Measurements from ENCODE around the gene TSPO2.
"Not testable (repeated sequence)": the region's sequence is repeated elsewhere in the genome, so short reads cannot be mapped to it uniquely, and the experiment has no call there.

The TSPO2 gene, protein sequence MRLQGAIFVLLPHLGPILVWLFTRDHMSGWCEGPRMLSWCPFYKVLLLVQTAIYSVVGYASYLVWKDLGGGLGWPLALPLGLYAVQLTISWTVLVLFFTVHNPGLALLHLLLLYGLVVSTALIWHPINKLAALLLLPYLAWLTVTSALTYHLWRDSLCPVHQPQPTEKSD

DNA sequence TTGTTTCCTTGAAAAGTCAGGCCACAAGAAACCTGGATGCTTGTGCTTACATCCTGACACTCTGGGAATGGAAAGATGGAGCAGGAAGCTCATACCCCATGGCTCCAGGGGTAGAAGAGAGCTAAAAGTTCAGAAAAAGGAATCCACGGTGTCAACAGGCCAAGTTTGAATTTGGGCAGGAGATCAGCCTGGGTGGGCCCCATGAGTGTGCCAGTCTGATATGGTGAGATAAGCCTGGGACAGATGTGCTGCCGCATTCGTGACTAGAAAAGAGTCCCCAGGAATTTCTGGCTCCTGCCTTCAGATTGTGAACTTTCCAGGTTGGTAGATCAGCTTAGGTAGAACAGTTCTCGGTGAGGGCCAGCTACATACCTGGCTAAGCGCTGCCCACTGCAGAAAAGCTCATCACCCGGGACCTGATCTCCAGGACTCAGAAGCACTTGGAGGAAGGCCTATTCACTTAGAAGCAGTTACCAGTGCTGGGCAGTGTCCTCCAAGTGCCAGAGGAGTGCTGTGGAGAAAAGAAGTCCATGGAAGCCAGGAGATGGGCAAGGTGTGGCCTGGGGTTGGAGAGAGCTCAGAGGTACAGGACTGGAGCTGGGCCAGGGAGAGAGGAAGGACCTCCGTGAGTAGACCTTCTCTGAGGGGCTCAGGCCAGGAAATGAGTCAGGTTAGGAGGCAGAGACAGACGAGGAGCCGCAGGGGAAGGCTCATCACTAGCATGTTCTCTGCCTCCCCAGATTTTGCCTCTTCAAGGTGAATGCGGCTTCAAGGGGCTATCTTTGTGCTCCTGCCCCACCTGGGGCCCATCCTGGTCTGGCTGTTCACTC lies at the start of gene TSPO2:
Gene TSPO2 (plus strand): TSS at position 242 of the 830 bp plus-strand sequence. CDS start 519 bp downstream, at position 761.
- DNase-seq = no peak

DNA sequence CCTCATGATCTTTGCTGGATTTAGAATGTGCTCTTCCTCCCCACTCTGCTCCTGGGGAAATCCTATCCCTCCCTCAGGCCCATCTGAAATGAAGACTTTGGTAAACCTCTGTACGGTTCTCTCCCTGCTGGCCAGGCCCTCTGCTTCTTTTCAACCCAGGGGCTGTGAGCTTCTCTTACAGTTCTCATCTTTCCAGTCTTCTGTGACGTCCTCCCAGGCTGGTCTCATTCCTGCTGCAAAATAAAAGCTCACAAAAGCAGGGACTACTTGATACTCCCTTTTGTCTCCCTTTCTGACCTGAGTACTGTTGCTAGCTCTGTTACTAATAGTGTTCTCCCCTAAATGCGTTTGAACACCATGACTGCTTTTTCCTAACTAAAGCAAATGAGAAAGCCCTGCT lies 49.5 kb upstream of the TSPO2 start:
- no peak for DNase-seq

DNA sequence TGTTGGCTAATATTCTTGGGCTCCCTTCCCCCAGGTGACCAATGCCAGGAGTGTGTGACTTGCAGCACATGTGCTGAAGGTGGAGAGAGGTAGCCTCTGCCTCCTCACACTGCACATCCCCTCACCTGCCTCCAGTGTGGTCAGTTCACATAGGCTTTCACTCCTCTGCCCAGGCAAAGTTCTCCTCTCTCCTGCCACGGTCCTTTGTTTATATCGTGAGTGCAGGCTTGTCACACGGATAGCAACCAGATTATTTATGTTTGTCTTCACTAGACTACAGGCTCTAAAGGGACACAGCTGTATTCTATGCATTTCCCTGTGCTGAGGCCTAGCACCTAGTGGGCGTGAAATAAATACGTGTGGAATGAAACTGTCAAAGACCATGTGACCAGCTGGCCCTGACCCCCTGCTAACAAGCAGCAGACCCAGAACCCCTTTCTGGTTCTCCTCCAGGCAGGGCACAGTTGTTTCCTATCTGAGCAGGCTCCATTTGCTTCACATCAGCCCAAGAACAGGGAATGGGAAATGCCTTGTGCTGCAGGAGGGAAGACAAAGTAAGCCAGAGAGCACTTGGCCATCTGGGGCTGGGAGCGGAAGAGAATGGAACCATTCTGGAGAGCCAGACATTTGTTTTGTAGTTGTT lies 45.6 kb upstream of the TSPO2 start:
- no peak for DNase-seq

DNA sequence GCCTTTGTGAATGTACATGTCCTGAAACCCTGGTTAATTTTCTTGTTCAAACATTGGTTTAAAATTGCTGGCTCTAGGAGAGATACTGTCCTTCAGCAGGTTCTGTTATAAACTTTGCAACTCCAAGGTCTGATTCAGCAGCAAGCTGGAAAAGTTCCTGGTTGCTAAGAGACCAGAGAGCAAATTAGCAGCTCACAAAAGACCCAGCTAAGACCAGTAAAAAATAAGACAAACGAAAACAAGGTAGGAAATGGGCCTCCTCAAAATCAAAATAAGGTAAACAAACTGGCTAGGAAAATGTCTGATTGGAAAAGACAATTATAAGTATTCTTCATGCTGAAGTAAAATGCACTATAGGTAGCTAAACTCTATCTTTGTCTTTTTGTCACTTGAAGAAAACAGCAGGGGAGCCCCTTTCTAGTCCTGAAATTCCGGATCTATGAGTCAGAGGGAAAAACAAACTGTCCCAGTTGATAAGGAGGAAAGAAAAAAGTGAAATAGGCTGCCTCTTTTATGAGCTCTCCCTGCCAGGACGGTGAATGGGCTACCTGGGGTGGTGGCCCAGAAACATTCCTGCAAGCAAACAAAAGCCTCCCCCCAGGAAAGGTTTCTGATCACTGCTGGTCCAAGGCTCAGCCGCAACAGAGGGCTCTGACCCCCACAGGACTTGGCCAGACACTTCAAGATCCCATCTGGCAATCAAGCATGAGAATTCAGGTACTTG lies 44.9 kb upstream of the TSPO2 start:
- DNase-seq = no peak

DNA sequence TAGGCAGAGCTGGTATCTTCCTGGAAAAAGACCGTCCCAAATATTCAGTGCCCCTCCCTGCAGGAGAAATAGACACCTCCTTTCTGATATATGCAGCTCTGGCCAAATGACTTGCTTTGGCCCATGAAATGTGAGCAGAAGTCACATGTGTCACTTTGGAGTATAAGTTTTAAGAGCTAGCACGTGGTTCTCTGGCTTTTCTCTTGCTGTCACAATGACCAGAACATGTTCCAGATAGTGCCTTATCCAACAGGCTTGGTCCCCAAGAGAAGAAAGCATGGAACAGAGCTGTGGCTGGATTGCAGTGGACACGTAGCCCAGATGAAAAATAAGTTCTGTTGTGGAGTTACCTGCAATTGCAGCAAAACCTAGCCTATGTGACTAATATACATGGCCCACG lies 43.6 kb upstream of the TSPO2 start:
- DNase-seq = no peak

DNA sequence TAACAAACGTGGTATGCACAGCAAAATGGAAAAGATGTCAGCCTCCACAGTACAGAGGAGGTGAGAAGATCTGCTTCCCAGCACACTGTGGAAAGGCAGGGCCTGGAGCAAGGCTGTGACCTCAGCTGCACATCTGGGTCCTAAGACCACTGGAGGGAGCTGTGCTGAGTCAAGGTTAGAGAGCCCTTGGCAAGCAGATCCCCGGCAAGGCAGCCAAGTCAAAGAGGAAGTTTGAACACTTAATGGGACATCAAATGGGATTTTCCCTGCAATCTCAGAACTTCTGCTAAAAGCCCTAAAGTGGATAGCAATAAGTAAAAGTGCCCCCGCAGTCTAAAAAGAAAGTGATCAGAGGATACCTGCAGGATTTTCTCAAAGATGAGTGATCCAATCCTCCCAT lies 42.7 kb upstream of the TSPO2 start:
- DNase-seq = no peak

DNA sequence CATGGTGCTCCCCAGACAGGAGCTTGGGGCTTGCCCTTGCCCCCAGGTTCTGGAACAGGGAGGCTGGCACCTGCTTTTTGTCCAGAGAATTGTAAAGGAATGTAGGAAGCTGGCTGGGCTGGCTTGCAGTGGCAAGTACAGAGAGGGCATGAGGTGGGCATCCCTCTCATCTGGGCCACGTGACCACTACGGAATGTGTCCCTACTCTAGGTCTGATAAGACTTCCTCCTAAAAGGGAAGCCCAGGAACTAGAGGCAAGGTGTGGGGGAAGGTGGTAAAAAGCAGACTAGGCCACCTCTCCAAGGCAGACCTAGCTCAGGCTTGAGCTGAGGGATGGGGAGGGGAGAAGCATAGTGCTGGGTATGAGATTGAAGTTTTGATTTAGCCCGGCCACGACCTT lies 42.0 kb upstream of the TSPO2 start:
- no peak for DNase-seq

DNA sequence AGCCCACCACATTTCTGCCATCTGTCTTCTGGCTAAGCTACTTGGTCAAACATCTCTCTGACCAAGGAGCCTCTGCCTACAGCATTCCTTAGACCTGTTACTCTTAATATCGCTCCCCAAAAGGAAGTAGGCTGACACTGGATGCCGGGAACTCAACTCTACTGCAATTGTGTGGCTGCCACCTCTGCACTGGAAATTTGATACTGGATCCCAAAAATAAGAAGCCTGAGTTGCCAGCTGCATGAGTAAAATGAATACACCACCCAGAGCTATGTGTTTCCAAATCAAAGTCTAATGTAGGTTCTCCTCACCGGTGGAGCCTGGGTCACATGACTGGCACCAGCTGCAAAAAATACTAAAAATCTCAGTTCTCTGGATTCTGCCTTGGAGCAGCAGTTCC lies 40.1 kb upstream of the TSPO2 start:
- no peak for DNase-seq

DNA sequence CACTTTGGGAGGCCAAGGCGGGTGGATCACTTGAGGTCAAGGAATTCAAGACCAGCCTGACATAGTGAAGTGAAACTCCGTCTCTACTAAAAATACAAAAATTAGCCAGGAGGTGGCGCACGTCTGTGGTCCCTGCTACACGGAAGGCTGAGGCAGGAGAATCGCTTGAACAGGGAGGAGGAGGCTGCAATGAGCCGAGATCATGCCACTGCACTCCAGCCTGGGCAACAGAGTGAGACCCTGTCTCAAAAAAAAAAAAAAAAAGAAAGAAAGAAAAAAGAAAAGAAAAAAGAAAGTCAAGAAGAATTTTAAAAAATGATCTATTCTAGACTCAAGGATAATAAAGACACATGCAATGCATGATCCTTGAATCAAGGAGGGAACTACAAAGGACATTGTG lies 36.0 kb upstream of the TSPO2 start:
- peak; percentile 72 for DNase-seq

DNA sequence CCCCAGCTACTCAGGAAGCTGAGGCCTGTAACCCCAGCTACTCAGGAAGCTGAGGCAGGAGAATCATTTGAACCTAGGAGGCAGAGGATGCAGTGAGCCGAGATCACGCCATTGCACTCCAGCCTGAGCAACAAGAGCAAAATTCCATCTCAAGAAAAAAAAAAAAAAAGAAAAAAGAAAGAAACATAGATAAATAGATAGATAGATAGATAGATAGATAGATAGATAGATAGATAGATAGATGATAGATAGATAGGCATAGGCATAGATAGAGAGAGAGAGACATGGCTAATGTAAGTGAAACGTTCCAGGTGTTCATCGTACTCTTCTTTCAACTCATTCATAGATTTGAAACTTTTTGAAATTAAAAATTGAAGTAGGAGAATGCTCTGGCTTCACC lies 35.3 kb upstream of the TSPO2 start:
- DNase-seq = not testable (repeated sequence)

DNA sequence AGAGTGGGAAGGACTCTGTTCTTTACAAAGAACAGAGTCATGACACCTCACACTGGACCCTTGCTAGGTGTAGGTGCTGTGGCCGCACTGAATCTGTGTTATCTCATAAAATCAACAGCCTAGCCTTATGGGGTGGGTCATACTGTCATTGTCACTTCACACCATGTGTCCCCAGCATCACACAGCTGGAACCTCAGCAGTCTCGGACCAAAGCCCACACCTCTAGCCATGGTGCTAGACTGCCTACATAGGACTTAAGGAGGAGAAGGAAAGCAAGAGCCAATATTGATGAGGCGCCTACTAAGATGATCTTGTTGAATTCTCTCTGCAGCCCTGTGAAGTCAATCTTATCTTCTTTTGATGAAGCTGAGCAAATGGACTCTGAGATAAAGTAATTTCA lies 34.3 kb upstream of the TSPO2 start:
- no peak for DNase-seq

DNA sequence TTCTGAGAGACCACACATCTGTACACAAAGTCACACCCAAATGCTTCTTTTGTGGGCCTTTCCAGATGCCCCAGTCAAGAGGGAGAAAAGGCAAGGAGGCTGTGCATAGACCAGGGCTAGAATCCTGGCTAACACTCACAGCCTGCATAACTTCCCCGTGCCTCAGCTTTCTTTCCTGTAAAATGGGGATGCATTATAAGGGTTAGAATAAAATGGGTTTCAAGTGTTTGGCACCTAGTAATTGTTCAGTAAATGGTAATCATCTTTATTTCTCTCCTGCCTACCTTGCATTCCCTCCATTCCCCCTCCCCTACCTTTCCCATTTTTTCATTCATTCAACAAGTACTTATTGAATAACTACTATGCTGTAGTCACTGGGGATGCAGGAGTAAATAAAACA lies 32.6 kb upstream of the TSPO2 start:
- no peak for DNase-seq

DNA sequence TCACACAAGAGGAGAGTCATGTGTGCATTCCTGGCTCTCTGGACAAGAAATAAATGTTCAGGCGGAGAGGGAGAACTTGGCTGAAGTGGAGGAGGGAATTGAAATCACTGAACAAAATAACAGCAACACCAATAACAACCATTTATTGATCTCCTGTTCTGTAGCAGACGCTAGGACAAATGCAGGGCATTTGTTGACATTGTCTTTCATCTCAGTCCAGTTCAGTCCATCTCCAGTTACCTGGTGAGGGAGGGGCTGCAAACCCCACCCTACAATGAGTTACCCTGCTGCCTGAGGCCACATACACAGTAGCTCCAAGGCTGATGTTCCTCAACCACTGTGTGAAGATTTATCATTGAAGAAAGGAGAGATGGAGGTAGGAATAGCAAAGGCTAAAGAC lies 30.6 kb upstream of the TSPO2 start:
- DNase-seq = no peak

DNA sequence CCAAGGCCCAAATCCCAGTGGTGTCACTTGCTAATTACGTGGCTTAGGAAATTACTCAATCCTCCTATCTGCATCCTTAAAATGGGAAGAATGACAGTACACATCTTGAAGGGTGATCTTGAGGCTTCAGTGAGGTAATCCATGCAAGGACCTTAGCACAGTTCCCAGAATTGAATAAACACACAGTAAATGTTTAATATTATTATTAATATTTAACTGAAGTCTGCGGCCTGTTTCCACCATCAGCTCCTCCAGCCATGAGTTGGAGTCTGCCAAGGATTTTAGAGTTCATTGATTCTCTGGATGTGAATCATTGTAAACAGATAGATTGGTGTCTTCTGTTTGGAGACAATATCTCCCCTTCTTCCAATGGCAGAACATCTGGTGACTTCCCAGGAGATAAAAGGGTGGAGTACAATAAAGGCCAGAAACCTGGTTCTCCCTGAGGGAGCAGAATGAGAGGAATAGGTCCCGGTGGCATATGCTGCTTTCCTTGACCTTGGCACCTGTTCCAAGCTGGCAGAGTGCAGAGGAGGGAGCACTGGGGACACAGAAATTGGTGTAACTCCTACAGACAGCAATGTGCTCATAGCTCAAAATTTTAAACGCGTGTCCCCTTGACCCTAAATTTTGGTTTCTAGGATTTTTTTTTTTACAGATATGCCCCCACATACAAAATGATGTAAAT lies 28.7 kb upstream of the TSPO2 start:
- no peak for DNase-seq

DNA sequence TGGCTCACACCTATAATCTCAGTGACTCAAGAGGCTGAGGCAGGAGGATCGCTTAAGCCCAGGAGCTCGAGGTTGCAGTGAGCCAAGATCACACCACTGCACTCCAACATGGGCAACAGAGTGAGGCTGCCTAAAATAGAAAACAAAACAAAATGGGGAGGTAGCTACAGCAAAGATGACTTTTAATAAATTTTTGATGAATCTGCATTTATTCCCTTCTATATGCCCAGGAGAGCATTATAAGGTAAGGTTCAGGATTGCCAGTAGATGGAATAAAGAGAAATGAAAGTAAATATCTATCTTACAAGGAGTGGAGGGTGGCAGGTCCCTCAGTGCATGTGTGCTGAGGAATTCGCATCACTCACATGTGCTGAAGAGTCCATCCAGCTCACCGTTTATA lies 27.5 kb upstream of the TSPO2 start:
- no peak for DNase-seq

DNA sequence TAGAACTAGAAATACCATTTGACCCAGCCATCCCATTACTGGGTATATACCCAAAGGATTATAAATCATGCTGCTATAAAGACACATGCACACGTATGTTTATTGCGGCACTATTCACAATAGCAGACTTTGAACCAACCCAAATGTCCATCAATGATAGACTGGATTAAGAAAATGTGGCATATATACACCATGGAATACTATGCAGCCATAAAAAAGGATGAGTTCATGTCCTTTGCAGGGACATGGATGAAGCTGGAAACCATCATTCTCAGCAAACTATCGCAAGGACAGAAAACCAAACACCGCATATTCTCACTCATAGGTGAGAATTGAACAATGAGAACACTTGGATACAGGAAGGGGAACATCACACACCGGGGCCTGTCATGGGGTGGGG lies 26.4 kb upstream of the TSPO2 start:
- DNase-seq = not testable (repeated sequence)

DNA sequence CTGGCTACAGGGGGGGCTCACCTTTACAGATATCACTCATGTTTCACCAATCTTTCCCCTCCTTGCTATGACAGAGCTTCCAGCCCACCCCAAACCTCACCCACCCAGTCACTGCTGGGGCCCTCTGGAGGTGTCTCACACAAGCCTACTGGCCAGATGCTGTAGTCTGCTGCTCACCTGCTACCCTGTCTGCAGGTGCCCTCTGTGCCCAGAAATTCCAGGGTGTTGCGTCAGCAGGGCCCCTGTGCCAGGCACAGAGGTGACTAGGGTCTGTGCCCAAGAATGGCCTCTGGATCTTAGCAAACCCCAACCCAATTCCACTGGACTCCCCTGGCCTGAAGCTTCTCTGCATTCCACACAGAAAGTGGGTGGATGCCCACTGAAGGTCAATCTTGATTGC lies 24.6 kb upstream of the TSPO2 start:
- no peak for DNase-seq

DNA sequence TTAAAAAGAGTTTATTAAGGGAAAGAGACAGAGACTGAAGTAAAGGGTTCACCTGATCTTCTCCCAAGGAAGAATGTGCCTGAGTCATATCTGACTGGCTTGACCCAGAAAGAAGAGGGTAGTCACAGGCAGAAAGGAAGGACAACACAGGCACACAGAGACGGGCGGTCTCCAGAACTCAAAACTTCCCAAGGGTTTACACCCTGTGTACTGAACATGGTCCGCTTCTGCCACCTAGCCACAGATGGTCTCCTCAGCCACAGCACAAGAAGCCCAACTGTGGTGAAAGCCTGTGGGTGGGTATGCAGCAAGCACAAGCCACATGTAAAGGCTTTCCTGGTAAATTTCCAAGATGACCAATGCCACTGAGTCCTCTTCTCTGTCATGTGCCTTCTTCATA lies 20.4 kb upstream of the TSPO2 start:
- DNase-seq = no peak

DNA sequence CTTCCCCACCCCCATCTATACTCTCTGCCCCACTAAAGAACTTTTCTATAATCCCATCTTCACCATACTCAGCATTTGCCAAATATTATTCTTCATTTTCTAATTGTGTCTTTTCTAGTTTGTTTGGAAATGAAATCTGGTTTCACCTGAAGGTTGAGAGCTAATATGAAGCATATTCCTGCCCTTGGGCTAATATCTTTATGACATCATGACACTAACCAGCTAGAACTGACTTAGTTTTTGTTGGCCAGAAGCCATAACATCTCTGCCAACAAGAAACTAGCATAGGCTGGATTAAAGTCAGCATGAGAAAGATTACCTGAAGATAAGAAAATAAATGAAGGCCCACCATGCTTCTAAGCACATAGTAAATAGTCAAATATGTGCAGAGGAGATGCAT lies 20.0 kb upstream of the TSPO2 start:
- DNase-seq = no peak

DNA sequence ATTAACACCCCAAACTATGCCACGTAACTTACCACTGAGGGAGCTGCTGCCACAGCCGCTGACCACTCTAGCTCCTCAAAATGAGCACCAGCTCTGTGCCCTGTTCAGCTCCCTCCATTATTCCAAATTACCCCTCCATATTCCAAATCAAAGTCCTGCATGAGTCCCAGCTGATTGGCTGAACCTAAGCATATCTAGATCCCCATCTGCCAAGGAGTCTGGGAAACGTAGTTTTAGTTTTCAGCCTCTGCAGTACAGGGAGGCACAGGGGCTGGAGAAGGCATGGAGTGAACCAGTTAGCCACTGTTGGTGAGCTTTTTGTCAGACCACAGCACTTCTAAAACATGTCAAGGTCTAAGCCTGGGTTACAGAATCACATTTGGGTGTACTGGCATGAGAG lies 19.2 kb upstream of the TSPO2 start:
- DNase-seq = no peak

DNA sequence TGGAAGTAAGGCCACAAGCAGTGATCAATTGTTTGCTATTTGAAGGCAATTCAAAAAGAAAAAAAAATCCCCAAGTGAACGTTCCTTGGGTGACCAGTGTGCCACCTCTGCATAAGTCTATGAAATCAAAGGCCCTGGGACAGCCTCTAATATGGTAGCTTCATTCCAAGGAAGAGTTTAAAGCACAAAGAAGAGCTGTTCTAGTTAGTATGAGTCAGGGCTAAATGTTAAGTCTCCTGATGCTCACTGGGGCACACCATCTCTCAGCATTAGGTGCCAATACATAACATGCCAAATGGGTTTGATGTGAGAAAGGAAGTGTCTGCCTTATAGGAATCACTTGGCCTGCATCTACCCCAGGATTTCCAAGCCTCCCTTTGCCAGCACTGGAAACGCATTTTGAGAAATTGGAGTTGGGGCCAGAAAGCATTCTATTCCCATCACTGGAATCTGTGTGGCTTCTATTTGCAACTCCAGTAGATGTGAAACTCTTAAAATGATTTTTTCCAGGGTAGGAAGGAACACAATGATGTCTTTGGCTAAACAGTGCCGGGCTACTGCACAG lies 16.2 kb upstream of the TSPO2 start:
- DNase-seq = no peak

DNA sequence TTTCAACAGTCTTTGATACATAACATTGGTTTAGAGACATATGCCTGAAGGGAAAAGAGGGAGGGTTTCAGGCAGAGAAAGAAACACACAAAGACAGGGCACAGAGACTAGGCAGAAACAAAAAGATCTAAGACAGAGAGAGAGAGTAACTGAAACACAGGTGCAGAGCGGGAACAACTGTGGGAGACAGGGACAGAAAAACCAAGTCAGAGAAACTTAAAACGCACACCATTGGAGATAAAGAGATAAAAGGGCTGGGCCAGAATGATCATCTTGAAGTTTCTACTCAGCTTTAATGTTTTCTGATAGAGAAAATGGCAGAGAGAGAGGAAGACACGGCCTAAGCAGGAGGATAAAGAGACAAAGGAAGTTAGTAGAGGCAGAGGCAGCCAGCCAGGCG lies 15.0 kb upstream of the TSPO2 start:
- no peak for DNase-seq

Data from activated CD8-positive, alpha-beta memory T cell treated with anti-CD3 and anti-CD28 coated beads, Interleukin-2, amount 50 U/mL, for 48 hours (primary cell).